OCI-LY1 (cell line): Measurements from ENCODE around the gene ZSWIM9.
"Not testable (repeated sequence)": the region's sequence is repeated elsewhere in the genome, so short reads cannot be mapped to it uniquely, and the experiment has no call there.

Experiments
- H2AFZ ChIP-seq: fragments of 200-600 bp; sonication (generic), shearing (Covaris generic); 2 replicates; pipeline ENCODE4 v1.6.0; 2014; ENCODE audit warnings: antibody characterized with exemption, mild to moderate bottlenecking, low read length
- H3F3A ChIP-seq: fragments of 200-600 bp; sonication (generic), shearing (Covaris generic); 2 replicates; pipeline ENCODE4 v1.6.0; 2014; ENCODE audit warnings: mild to moderate bottlenecking, antibody characterized with exemption, low read length, moderate library complexity; ENCODE audit not compliant: insufficient read depth
- H3K27ac ChIP-seq: fragments of 200-600 bp; sonication (generic); 2 replicates; pipeline ENCODE4 v1.5.1; 2014; ENCODE audit warnings: low read length, mixed run types, mild to moderate bottlenecking, low read depth; ENCODE audit not compliant: poor library complexity, severe bottlenecking
- H3K27me3 ChIP-seq: fragments of 200-600 bp; sonication (generic); 2 replicates; pipeline ENCODE4 v1.6.0; 2014; ENCODE audit warnings: antibody characterized with exemption, mild to moderate bottlenecking, low read length, moderate library complexity; ENCODE audit not compliant: insufficient read depth
- H3K36me3 ChIP-seq: fragments of 200-600 bp; sonication (generic); 2 replicates; pipeline ENCODE4 v1.6.1; 2014; ENCODE audit warnings: mild to moderate bottlenecking, antibody characterized with exemption, low read length, moderate library complexity, mixed read lengths; ENCODE audit not compliant: insufficient read depth
- H3K4me1 ChIP-seq: fragments of 200-600 bp; sonication (generic); 2 replicates; pipeline ENCODE4 v1.5.1; 2014; ENCODE audit warnings: mild to moderate bottlenecking, low read length, moderate library complexity; ENCODE audit not compliant: insufficient read depth, severe bottlenecking
- H3K4me2 ChIP-seq: fragments of 200-600 bp; sonication (generic), shearing (Covaris generic); 2 replicates; pipeline ENCODE4 v1.6.1; 2014; ENCODE audit warnings: low read length
- H3K4me3 ChIP-seq: fragments of 200-600 bp; sonication (generic); 2 replicates; pipeline ENCODE4 v1.5.1; 2014; ENCODE audit warnings: low read length, low read depth, mild to moderate bottlenecking, mixed read lengths; ENCODE audit not compliant: poor library complexity, severe bottlenecking
- H3K79me2 ChIP-seq: fragments of 200-600 bp; shearing (Covaris generic); 2 replicates; pipeline ENCODE4 v1.6.1; 2016; ENCODE audit warnings: mixed run types, low read length, mixed read lengths; ENCODE audit not compliant: insufficient read depth
- H3K9ac ChIP-seq: fragments of 200-600 bp; sonication (generic), shearing (Covaris generic); 2 replicates; pipeline ENCODE4 v1.6.1; 2014; ENCODE audit warnings: mild to moderate bottlenecking, low read length, mixed read lengths
- H3K9me2 ChIP-seq: fragments of 200-600 bp; sonication (generic), shearing (Covaris generic); 2 replicates; pipeline ENCODE4 v1.6.1; 2014; ENCODE audit warnings: low read depth, mild to moderate bottlenecking, low read length, mixed read lengths
- H3K9me3 ChIP-seq: fragments of 200-600 bp; shearing (Covaris generic); 2 replicates; pipeline ENCODE4 v1.6.1; 2014; ENCODE audit warnings: low read length, mixed read lengths
- H4K20me1 ChIP-seq: fragments of 200-600 bp; sonication (generic), shearing (Covaris generic); 2 replicates; pipeline ENCODE4 v1.6.0; 2016; ENCODE audit warnings: mild to moderate bottlenecking, low read length; ENCODE audit not compliant: insufficient read depth
- CTCF ChIP-seq: fragments of 200-600 bp; sonication (generic), shearing (Covaris generic); IDR thresholded peaks from 2 replicates; pipeline ENCODE4 v1.5.1; 2017; ENCODE audit warnings: mild to moderate bottlenecking, antibody characterized with exemption, low read length, moderate library complexity, mixed read lengths
- EZH2 ChIP-seq: fragments of 200-600 bp; sonication (generic), shearing (Covaris generic); IDR thresholded peaks from 2 replicates; pipeline ENCODE4 v1.8.0; 2017; ENCODE audit warnings: borderline replicate concordance, mixed run types, mild to moderate bottlenecking, antibody characterized with exemption, low read length, moderate library complexity, mixed read lengths

ZSWIM9 gene

GRCh38 chr19:48237057-48237456, 66.6 kb downstream of the ZSWIM9 start:
- peaks cover 89% of the 10 kb centered on the region for H3K36me3 ChIP-seq
- no peaks in the 10 kb centered on the region for H3K4me1 ChIP-seq
- no peaks in the 10 kb centered on the region for H3F3A ChIP-seq
- H3K9me3 ChIP-seq: no peaks in the 10 kb centered on the region
- H2AFZ ChIP-seq: no peak overlapping the region
- H3K27ac ChIP-seq: no peak overlapping the region
- no peak overlapping the region for H3K4me3 ChIP-seq
- no peaks in the 10 kb centered on the region for H3K27me3 ChIP-seq
- no peaks in the 10 kb centered on the region for H4K20me1 ChIP-seq
- no peak overlapping the region for H3K9ac ChIP-seq
- no peak overlapping the region for H3K4me2 ChIP-seq
- no peaks in the 10 kb centered on the region for H3K9me2 ChIP-seq
- TF ChIP-seq CTCF (no peak), EZH2 (no peak)
- H3K79me2 ChIP-seq: no peaks in the 10 kb centered on the region

GRCh38 chr19:48239120-48239519, 68.6 kb downstream of the ZSWIM9 start:
- H2AFZ ChIP-seq: no peak overlapping the region
- H3K27ac ChIP-seq: no peak overlapping the region
- H3F3A ChIP-seq: no peaks in the 10 kb centered on the region
- H3K9me2 ChIP-seq: no peaks in the 10 kb centered on the region
- H3K9ac ChIP-seq: no peak overlapping the region
- H3K36me3 ChIP-seq: peaks cover 76% of the 10 kb centered on the region
- H3K4me2 ChIP-seq: no peak overlapping the region
- H3K27me3 ChIP-seq: no peaks in the 10 kb centered on the region
- no peaks in the 10 kb centered on the region for H4K20me1 ChIP-seq
- H3K4me3 ChIP-seq: no peak overlapping the region
- H3K79me2 ChIP-seq: no peaks in the 10 kb centered on the region
- no peaks in the 10 kb centered on the region for H3K4me1 ChIP-seq
- H3K9me3 ChIP-seq: no peaks in the 10 kb centered on the region
- no peak for TF ChIP-seq EZH2
- no peak for TF ChIP-seq CTCF

DNA sequence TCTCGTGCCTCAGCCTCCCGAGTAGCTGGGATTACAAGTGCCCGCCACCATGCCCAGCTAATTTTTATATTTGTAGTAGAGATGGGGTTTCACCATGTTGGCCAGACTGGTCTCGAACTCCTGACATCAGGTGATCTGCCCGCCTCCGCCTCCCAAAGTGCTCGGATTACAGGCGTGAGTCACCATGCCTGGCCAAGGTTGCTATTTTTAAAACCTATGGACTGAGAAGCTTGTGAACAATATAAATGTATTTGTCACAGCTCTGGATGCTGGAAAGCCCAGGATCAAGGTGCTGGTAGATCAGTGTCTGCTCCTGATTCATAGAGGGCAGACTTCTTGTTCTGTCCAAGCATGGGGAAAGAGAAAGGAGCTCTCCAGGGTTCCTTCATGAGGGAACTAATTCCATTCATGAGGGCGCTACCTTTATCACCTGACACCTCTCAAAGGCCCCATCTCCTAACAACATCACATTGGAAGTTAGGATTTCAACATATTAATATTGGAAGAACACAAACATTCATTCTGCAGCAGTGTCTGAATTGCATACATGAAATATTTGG, 69.2 kb downstream of the ZSWIM9 start:
- no peak overlapping the region for H3K9ac ChIP-seq
- H3K9me2 ChIP-seq: no peaks in the 10 kb centered on the region
- no peak overlapping the region for H3K4me2 ChIP-seq
- peaks cover 4% of the 10 kb centered on the region for H3K4me1 ChIP-seq
- H4K20me1 ChIP-seq: no peaks in the 10 kb centered on the region
- H3K79me2 ChIP-seq: no peaks in the 10 kb centered on the region
- no peaks in the 10 kb centered on the region for H3K9me3 ChIP-seq
- H3K4me3 ChIP-seq: no peak overlapping the region
- no peaks in the 10 kb centered on the region for H3F3A ChIP-seq
- no peak overlapping the region for H2AFZ ChIP-seq
- peaks cover 74% of the 10 kb centered on the region for H3K36me3 ChIP-seq
- no peak overlapping the region for H3K27ac ChIP-seq
- H3K27me3 ChIP-seq: no peaks in the 10 kb centered on the region
- TF ChIP-seq EZH2 (no peak), CTCF (no peak)

DNA sequence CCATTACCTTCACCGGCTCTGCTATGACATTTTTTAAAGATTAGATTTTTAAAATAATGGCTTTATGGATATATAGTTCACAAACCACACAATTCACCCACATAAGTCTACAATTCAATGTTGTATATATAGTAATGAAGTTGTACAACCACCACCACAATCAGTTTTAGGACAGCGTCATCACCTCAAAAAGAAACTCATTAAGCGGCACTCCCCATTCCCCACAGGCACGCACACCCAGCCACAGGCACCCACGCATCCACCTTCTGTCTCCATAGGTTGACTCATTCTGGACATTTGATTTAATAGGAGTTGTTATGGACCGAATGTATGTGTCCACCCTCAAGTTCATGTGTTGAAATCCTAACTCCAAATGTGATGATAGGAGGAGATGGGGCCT, 71.3 kb downstream of the ZSWIM9 start:
- H2AFZ ChIP-seq, H3K4me2 ChIP-seq, H3K27me3 ChIP-seq, H3K9ac ChIP-seq, H3K9me2 ChIP-seq, H3K9me3 ChIP-seq, H4K20me1 ChIP-seq, H3K79me2 ChIP-seq, H3K27ac ChIP-seq, H3K4me3 ChIP-seq, H3F3A ChIP-seq, H3K4me1 ChIP-seq: not testable (repeated sequence)
- H3K36me3 ChIP-seq: peaks cover 72% of the 10 kb centered on the region
